GM21515 (cell line): Measurements from ENCODE around the gene PIK3R5.
"Not testable (repeated sequence)": the region's sequence is repeated elsewhere in the genome, so short reads cannot be mapped to it uniquely, and the experiment has no call there.

Experiments used
- ATAC-seq: cut with Tn5 transposase; IDR thresholded peaks from one replicate; pipeline ENCODE4 v1.9.1; 2021; ENCODE audit not compliant: unreplicated experiment

PIK3R5 gene

DNA sequence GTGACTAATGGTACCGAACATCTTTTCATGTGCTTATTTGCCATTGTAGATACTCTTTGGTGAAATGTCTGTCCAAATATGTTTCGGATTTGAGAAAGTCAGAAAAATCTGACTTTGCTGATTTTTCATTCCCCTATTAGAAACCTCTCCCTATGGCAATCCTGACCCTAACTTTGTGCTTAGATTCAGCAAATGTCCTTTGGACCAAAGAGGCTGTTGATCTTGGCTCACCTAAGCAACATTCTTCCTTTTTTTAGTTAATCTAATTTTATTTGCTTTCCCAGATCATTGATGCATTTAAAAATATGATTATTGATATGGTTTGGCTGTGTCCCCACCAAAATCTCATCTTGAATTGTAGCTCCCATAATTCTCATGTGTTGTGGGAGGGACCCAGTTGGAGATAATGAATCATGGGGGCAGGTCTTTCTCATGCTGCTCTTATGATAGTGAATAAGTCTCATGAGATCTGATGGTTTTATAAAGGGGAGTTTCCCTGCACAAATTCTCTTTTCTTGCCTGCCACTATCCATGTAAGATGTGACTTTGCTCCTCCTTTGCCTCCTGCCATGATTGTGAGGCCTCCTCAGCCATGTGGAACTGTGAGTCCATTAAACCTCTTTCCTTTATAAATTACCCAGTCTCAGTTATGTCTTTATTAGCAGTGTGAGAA is 22.9 kb upstream of the PIK3R5 start:
- not testable (repeated sequence) for ATAC-seq

DNA sequence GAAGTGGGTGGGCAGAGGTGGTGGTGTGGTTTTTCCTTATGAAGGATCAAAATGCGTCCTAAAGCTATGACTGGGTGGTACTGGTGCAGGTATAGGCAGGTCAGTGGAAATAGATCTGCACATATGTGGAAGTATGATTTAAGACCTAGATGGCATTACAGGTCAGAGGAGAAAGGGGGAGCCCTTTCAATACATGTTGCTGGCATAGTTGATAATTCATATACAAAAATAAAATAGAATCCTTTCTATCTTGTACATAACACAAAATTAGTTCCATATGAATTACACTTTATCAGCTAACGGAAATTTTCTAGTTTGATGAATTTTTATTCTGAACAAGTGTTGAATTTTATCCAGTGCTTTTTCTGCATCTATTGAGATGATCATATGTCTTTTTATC is 20.8 kb upstream of the PIK3R5 start:
- ATAC-seq: no peak

DNA sequence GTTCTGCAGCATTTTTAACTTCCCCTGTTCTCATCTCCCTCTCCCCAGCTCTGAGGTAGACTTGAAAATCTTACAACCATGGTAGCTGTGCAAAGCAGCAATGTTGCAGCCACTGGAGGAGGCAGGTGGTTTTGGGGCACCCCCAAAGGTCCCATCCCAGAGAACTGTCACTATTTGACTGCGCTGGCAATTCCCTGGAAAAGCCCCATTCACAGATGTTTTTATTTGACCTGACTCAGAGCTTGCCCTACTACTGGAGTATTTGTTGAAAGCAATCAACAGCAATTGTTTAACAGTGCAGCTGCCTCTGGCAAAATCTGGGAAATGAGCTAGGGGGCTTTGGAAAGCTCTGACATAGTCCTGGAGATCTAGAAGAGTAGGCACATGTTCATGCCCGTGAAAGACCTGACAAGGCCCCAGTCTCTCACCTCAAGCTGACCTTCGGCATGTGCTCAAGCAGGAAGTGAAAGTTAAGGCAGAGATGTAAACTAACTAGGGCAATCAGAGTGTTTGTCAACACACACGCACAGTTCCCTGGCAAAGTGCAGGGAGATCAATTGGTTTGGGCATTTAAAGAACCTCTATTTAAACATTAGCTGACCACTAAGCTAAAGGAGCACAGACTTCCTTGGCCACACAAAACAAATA is 19.7 kb upstream of the PIK3R5 start:
- ATAC-seq: no peak

DNA sequence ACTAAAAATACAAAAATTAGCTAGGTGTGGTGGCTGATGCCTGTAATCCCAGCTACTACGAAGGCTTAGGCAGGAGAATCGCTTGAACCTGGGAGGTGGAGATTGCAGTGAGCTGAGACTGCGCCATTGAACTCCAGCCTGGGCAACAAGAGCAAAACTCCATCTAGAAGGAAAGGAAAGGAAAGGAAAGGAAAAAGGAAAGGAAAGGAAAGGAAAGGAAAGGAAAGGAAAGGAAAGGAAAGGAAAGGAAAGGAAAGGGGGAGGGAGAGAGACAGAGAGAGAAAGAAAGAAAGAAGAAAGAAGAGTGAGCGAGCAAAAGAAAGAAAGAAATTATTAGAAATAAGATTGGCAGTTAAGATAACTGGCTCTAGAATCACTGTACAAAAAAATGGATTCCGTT is 18.7 kb upstream of the PIK3R5 start:
- not testable (repeated sequence) for ATAC-seq

DNA sequence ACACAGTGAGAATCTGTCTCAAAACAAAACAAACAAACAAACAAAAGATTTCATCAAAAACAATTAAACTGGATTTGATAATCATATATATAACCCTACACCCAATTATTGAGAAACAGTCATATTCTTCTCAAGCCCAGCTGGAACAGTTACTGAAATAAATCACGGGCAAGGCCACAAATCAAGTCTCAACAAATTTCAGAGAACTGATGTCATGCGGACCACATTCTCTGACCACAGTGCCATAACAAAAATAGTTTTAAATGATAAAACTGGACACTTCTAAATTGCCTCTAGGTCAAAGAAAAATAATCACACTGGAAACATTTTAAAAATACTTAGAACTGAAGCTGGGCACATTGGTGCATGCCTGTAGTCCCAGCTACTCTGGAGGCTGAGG is 15.9 kb upstream of the PIK3R5 start:
- no peak for ATAC-seq

DNA sequence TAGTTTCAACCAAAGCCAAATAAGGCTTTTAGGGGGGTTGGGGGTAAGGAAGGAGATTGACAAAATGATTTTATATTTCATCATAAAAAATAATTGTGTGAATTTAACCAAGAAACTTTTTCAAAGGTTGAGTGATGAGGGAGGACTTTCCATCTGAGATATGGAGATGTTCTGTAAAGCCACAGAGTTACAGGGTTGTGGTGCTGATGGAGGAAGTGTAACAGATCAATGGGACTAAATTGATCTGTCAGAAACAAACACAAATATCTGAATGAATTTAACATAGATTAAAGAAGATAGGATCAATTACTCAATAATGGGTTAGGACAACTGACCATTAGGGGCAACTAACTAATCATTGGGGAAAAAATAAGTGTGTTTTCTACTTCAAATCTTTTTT is 14.2 kb upstream of the PIK3R5 start:
- no peak for ATAC-seq

DNA sequence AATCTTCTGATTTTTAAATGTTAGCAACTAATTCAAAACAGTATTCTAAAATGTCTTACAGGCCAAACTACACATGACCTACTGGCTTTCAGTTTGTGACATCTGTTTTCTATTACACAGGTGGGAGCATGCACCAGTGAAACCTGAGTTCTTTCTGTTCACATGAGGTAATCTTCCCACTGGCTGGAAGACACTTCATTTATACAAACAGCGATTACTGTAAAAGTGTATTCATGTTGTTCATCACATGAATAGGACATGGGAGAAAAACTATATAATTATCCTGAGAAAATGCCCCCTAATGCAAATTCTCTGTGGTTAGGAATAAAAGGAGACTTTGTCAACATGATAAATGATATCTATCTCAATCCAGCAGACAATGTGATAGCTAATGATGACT is 11.1 kb upstream of the PIK3R5 start:
- ATAC-seq: peak; percentile 64

DNA sequence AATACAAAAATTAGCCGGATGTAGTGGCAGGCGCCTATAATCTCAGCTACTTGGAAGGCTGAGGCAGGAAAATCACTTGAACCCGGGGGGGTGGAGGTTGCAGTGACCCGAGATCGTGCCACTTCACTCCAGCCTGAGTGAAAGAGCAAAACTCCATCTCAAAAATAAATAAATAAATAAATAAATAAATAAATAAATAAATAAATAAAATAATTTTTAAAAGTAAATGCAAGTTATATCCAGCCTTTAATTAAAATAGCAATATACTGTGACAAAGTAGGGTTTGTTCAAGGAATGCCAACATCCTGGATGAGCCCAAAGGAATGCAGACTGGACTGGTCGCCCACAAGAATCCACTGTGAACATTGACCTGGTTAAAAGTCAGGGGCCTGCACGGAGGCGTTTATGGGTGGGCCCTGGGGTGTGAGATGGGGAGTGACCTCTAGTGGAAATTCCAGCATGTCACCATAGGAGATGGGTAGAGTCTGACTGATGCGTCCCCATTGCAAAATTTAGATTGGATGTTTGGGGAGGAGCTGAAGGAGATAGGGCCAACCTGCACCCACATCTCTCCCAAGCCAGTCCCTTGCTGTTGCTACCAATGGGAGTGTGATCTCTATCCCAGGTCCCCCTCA is 9.7 kb upstream of the PIK3R5 start:
- no peak for ATAC-seq

DNA sequence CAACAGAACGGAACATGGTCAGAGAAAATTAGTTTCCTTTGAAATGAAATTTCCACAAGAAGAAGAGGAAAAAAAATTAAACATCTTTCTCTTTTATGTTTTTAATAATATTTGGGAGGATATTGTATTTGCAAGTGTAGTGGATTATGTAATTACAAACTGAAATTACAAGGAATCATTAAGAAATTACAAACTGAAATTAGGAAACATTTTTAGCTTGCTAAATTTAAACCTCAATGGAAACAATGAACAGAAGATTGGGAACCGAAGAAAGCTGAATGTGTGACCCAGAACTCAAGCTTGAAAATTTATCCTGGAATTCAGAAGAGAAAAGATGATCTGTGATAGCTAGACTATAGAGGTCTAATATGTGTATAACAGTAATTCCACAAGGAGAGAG is 4.4 kb upstream of the PIK3R5 start:
- no peak for ATAC-seq

DNA sequence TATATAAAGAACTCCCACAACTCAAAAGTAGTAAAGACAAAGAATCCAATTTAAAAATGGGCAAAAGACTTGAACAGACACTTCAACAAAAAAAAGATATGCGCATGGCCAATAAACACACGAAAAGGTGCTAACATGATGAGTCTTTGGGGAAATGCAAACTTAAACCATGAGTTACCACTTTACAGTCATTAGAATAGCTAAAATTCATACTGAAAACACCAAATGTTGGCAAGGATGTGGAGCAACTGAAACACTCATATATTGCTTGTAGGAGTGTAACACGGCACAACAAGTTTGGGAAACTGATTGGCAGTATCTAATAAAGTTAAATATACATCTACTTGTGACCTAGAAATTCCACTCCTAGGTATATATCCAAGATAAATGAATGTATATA is 3.0 kb upstream of the PIK3R5 start:
- ATAC-seq: no peak

DNA sequence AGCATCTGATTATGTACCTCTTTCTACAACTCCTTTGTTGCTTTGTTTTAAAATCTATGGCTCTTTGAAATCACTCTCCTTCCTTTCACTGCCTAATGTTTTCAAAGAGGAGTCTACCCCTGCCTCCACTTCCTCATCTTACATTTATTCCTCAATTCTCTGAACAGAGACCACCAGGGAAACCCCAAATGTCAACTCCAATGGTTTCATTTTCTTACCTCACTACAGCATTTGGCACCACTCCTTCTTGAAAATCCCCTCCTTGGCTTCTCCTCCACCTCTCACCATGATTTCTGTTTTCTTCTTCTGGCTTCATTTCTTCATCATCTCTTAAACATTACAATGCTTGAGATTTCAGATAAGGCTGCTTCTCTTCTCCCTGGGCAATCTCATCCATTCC is 2.4 kb upstream of the PIK3R5 start:
- ATAC-seq: no peak

DNA sequence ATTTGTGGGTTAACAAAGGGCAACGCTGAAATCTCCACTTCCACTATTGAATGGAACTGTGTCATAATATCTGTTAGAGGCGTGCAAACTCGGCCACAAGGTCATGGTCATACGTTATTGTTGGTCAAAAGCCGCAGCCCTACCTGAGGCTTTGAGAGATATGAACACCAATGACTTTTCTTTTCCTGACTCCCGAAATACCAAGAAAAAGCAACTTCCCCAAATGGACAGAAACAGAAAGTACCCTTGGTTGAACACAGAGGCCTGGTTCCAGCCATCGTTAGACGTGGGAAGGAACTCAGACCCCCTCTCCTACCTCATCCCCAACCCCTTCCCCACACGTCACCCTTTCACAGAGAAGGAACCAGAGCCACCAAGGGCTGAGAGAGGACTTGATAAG is 1.4 kb upstream of the PIK3R5 start:
- ATAC-seq: no peak

DNA sequence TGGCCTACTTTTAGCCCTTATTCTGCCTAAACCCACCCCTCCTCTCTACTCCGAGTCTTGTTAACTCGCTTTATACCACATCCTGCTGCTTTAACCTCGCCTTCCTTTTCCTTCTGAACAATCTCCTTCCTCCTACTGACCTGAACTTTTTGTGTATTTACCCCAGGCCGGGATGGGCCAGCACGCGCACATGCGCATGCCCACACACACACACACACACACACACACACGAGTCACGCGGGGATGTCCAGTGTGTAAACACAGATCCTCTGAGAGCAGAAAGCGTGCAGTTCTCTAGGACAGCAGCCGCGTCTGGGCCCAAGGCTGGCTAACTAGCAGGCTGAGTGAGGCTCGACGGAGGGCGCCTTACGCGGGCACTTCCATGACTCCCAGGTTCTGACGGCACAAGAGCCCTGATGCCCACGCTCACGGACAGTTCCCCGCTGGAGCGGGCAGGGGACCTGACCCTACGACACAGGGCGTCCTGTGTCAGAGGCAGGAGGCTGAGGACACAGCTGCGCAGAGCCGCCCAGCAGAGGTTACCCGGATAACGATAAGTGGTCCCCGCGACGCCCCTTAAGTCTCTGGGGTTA is 610 bp downstream of the PIK3R5 start:
- ATAC-seq: peak; percentile 20

DNA sequence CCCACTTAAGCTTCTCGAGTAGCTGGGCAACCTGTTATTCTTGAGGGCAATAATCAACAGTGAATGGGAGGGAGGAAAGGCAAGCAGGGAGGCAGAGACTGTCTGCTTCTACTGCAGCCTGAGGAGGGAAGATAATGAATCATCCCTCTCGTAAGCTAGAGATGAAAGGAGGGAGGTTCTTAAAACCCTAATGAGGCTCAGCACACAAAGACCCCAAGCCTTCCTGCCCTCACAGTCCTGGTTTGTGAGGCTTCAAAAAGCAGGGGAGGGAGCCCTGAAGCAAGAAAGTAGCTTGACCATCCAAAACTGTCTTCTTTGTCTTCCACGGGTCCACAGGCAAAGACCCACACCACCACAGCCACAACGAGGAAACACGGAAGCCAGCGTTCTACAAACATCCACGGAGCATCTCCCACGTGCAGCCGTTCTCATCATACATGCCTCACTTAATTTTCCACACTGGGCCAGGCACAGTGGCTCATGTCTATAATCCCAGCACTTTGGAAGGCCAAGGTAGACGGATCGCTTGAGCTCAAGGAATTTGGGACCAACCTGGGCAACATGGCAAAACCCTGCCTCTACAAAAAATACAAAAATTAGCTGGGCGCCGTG is 1.8 kb downstream of the PIK3R5 start:
- no peak for ATAC-seq

DNA sequence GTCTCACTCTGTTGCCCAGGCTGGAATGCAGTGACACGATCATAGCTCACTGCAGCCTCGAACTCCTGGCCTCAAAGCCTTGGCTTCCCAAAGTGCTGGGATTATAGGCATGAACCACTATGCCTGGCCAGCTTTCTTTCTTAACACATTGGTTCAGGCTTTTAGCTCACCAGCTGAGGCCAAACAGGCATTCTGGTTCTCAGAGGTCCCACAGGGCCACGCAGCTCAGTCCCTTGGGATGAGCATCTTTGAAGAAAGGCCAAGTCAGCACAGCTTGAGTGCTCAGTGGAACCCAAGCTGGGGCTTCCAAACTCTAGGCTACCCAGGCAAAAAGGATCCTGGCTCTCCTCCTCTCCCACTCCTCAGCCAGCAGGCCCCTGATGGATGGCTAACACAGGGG is 2.5 kb downstream of the PIK3R5 start:
- no peak for ATAC-seq

DNA sequence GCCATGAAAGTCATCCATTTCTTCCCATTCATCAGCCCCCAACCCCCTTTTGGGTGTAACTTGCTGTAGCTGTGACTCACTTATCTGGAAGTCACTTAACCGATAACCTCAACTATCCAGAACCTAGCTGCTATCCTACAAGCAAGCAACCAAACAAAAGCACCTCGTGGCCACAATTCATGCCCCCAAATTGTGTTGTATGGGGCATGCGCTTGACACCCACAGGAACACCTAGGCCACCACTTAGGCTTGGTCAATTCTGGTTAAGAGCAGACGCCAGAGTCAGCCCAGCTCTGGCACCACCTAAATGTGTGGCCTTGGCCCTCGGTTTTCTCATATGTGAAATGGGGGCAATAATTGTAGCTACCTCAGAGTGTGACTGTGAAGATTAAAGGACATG is 3.7 kb downstream of the PIK3R5 start:
- ATAC-seq: no peak

DNA sequence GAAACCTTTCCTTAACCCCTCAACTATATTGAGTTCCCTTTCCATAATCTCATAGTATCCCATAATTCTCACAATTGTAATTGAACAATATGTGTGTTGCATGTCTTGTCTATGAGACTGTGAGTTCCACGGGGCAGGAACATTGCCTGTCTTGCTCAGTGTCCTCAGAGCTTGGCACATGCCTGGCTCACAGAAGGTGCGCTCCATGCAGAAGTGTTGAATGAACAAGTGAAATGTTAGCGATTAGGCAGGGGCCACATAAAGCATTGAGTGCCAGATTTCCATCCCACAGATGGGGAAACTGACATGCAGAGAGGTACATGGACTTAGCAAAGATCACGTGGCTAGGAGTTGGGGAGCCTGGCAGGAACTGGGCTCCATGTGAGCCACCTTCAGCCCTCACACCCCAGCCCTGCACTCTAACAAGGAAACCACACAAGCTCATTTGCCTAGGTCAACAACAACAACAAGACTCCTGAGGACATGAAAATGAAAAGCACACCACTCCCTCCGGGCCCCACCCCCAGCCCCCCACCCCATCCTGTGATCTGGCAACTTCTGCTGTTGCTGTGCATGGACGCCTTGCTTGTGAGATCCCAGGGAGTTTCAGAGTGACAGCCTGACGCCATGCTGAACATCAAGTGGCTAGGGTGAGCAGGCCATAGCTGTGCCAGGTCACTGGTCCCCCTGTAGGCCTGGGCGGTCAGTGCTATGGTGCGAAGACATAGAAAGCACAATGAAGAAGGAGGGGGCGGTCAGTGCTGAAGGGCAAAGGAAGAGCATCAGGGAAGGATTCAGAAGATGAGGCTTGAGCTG is 5.0 kb downstream of the PIK3R5 start:
- no peak for ATAC-seq

DNA sequence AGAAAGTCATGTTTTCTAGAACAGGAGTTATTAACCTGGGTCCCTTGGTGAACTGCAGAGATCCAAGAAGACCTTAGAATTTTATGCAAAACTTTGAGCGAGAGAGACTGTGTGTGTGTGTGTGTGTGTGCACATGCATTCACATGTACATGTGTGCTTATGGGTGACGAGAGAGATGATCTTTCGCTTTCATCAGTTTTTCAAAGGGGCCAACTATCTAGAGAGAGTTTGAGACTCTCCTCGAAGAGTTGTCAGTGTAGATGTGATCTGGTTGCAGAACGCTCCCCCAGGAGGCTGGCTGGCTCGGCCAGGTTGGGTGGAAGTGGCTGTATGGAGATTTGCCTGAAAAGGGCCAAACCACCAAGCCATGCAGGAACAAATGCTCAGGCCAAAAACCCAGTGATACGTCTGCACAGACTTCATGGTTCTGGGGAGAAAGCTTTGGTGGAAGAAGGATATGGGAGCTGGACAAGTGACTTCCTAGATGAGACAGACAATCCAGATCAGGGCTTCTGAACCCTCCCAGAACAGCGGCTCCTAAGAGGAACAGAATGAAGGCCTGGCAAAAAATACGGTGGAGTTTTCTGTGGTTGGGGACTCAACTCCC is 6.1 kb downstream of the PIK3R5 start:
- ATAC-seq: no peak

DNA sequence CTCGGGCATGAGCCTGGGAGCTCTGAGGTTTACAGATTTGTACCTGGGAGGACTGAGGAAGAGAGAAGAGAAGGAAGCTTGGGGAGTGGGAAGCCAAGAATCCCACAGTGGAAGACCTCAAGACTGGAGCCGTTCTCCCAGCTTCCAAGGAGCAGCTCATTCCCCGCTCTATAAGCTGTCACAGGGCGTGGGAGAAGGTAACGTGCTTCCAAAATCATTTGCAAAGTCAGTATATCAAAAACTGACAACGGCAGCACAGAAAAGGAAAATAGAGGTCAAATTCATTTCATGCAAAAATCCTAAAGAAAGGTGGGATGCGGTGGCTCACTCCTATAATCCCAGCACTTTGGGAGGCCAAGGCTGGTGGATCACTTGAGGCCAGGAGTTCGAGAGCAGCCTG is 7.8 kb downstream of the PIK3R5 start:
- no peak for ATAC-seq

DNA sequence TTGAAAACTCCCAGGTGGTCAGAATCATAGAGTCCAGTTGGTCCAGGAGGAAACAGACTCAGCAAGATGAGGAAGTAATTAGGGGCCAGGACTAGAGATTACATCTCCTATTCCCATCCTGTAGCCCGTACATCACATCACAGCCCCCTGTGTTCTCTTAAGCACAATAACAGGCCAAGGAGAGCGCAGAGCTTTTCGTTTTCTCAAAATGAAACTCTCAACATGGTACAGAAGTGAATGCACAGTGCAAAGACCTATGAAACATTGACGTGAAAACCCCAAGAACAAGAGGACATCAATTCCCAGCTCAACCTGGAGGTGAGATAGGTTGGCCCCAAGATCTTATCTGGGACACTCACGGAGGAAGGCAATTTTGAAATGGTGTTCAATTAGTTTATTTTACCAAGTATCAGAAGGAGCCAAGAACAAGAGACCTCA is 9.0 kb downstream of the PIK3R5 start:
- no peak for ATAC-seq
